K562 (cell line): ENCODE results near the gene ATXN1. TPM values are rescaled to one million over a fixed set of nuclear protein-coding genes. Genes with fewer than 3 reads are reported as not detected.
"Not testable (repeated sequence)": the region's sequence is repeated elsewhere in the genome, so short reads cannot be mapped to it uniquely, and the experiment has no call there.

Source experiments
- ATAC-seq: fragments of 200-7000 bp; cut with Tn5 transposase; 3 replicates; pipeline ENCODE4 v1.9.1; 2020; ENCODE audit warnings: moderate library complexity
- BruUV-seq: library from RNA; stranded (reverse); fragments of 400-500 nt; replicated peaks from 2 replicates; lab custom pipeline; 2021; lab: Mats Ljungman, UMichigan
- CTCF ChIA-PET: fragments of 300-600 bp; formaldehyde crosslinking; extraction: SDS; loops from one replicate; lab custom pipeline; 2021; ENCODE audit warnings: low intra/inter-chr PET ratio; lab: Yijun Ruan, JAX
- POLR2A ChIA-PET: fragments of 300-600, 350-650 bp; sonication (Branson Sonifier 250); formaldehyde crosslinking; extraction: SDS; loops from one replicate; lab custom pipeline; 2021; ENCODE audit warnings: antibody characterized with exemption, inconsistent platforms; lab: Yijun Ruan, JAX
- DNase-seq, 4 experiments: peaks; one replicate each; pipeline versions ENCODE4 v3.0.0 to v3.0.0-alpha.2; 2011 to 2018; ENCODE audit warnings: low spot score in 3 of 4, mixed read lengths in 3 of 4; ENCODE audit errors: extremely low read depth in 1 of 4
- FAIRE-seq: peaks from 2 replicates; lab custom pipeline; 2011; peaks lifted over from hg19 to GRCh38; lab: Jason Lieb, UNC
- H2AFZ ChIP-seq: 2 replicates; pipeline ENCODE4 v1.6.0; 2011; ENCODE audit warnings: low read depth, low read length, control low read depth, inconsistent platforms
- H3K27ac ChIP-seq: fragments of 200-600 bp; 3 replicates; pipeline ENCODE4 v1.8.0; 2011; ENCODE audit warnings: low read depth, mild to moderate bottlenecking, control low read depth, inconsistent platforms, low read length, moderate library complexity, mixed read lengths; ENCODE audit errors: extremely low read depth
- H3K27me3 ChIP-seq, 2 experiments: fragments of 300-600 bp in 1 of 2; 2 replicates in 1 of 2; 3 replicates in 1 of 2; pipeline versions ENCODE4 v1.6.0 to v1.8.0; 2011; ENCODE audit warnings: inconsistent platforms in 2 of 2, low read length in 2 of 2, mild to moderate bottlenecking in 1 of 2, mixed read lengths in 1 of 2, moderate library complexity in 1 of 2; ENCODE audit not compliant: control insufficient read depth in 2 of 2, insufficient read depth in 2 of 2
- H3K36me3 ChIP-seq: fragments of 300-600 bp; 3 replicates; pipeline ENCODE4 v1.8.0; 2011; ENCODE audit warnings: mild to moderate bottlenecking, low read length, inconsistent platforms; ENCODE audit not compliant: control insufficient read depth, insufficient read depth
- H3K4me1 ChIP-seq, 2 experiments: fragments of 200-600 bp in 1 of 2; replicated peaks in 1 of 2; 2 replicates in 1 of 2; 3 replicates in 1 of 2; pipeline versions ENCODE4 v1.5.1 to v1.8.0; 2011; ENCODE audit warnings: inconsistent platforms in 2 of 2, low read length in 2 of 2, mild to moderate bottlenecking in 1 of 2, mixed read lengths in 1 of 2, moderate library complexity in 1 of 2; ENCODE audit not compliant: control insufficient read depth in 2 of 2, insufficient read depth in 2 of 2
- H3K4me2 ChIP-seq: 2 replicates; pipeline ENCODE4 v1.6.1; 2011; ENCODE audit warnings: low read length, control low read depth, inconsistent platforms, mixed read lengths; ENCODE audit not compliant: insufficient read depth
- H3K4me3 ChIP-seq: fragments of 200-600 bp; sonication (generic), shearing (Covaris generic); 2 replicates; pipeline ENCODE4 v1.5.1; 2016; ENCODE audit warnings: control low read depth, inconsistent platforms
- H3K79me2 ChIP-seq: fragments of 200-600 bp; 3 replicates; pipeline ENCODE4 v1.8.0; 2011; ENCODE audit warnings: low read length, inconsistent platforms; ENCODE audit not compliant: control insufficient read depth, insufficient read depth
- H3K9ac ChIP-seq, 2 experiments: 2 replicates each; pipeline versions ENCODE4 v1.6.0 to v1.6.1; 2011; ENCODE audit warnings: low read depth in 2 of 2, low read length in 2 of 2, control low read depth in 1 of 2, inconsistent platforms in 1 of 2, mild to moderate bottlenecking in 1 of 2, mixed read lengths in 1 of 2; ENCODE audit not compliant: insufficient read depth in 1 of 2
- H3K9me1 ChIP-seq: one replicate; pipeline ENCODE4 v1.6.0; 2011; ENCODE audit warnings: inconsistent platforms, mild to moderate bottlenecking, low read length, moderate library complexity; ENCODE audit not compliant: control insufficient read depth, insufficient read depth
- H3K9me3 ChIP-seq: replicated peaks from 2 replicates; pipeline ENCODE4 v1.5.1; 2011; ENCODE audit warnings: low read depth, low read length, inconsistent platforms; ENCODE audit not compliant: control insufficient read depth, insufficient read depth
- H4K20me1 ChIP-seq: replicated peaks from 2 replicates; pipeline ENCODE4 v1.6.1; 2011; ENCODE audit warnings: low read length, inconsistent platforms, mixed read lengths; ENCODE audit not compliant: control insufficient read depth, insufficient read depth
- CSDE1 ChIP-seq, 2 experiments: fragments of 450-650 bp; IDR thresholded peaks; 2 replicates each; pipeline ENCODE4 v1.6.1; 2016; ENCODE audit warnings: mild to moderate bottlenecking in 1 of 2
- FOXA1 ChIP-seq: fragments of 450-650 bp; IDR thresholded peaks from 2 replicates; pipeline ENCODE4 v1.6.1; 2016; ENCODE audit warnings: mild to moderate bottlenecking, borderline replicate concordance
- KLF16 ChIP-seq: IDR thresholded peaks from 2 replicates; pipeline ENCODE4 v1.6.1; 2016; ENCODE audit warnings: antibody characterized with exemption
- SMARCA4 ChIP-seq: fragments of 450-650 bp; IDR thresholded peaks from 2 replicates; pipeline ENCODE4 v1.6.1; 2016
- ZFP30 ChIP-seq: fragments of 250-450 bp; sonication (Bioruptor Pico); IDR thresholded peaks from 2 replicates; pipeline ENCODE4 v1.8.0; 2022; ENCODE audit warnings: moderate library complexity, mild to moderate bottlenecking, inconsistent platforms, borderline replicate concordance
- ZNF707 ChIP-seq: fragments of 250-450 bp; sonication (Bioruptor Pico); conservative IDR thresholded peaks from 2 replicates; pipeline ENCODE4 v1.8.0; 2022; ENCODE audit warnings: inconsistent platforms, mild to moderate bottlenecking, moderate library complexity
- ZSCAN29 ChIP-seq: fragments of 450-650 bp; IDR thresholded peaks from 2 replicates; pipeline ENCODE4 v1.6.1; 2017
- WGBS: fragments of 100-300 bp; shearing (Covaris generic); methylation state at CpG from one replicate; pipeline ENCODE4 v1.1.6; 2016; ENCODE audit warnings: low coverage, mixed read lengths; ENCODE audit not compliant: insufficient coverage; ENCODE audit errors: missing lambda C conversion rate; 5-methylcytosine and 5-hydroxymethylcytosine counted together
- in situ Hi-C: fragments of 300-500 bp; cut with MboI; formaldehyde crosslinking; loops from 4 replicates; pipeline ENCODE4 v1.15.0; 2018; ENCODE audit warnings: inconsistent platforms, mixed read lengths
- intact Hi-C: fragments of 100-400 bp; cut with micrococcal nuclease; formaldehyde crosslinking; loops from 2 replicates; pipeline ENCODE4 v1.14.2; 2022
- polyA plus RNA-seq, 8 experiments: library from polyadenylated mRNA; depleted of rRNA in 4 of 8; stranded (reverse) in 5 of 8; unstranded in 3 of 8; fragments of >200 nt; fragmentation: Nextera tagmentation in 2 of 8; fragmentation: Illumina TruSeq in 1 of 8; extraction: Ambion mirVana in 2 of 8; extraction: Trizol in 1 of 8; gene quantifications; 2 replicates each; pipeline versions ENCODE4 v1.2.1 to v1.2.3, GENCODE V29; 2011 to 2014; ENCODE audit warnings: inconsistent platforms in 1 of 8, missing spikeins in 1 of 8
- total RNA-seq, 7 experiments: library from RNA; depleted of rRNA in 6 of 7; stranded (reverse); fragments of >200 nt in 6 of 7; fragmentation: Illumina TruSeq in 2 of 7; extraction: Trizol in 2 of 7; gene quantifications; 2 replicates each; pipeline versions ENCODE4 v1.2.1 to v1.2.3, GENCODE V29; 2011 to 2021; ENCODE audit warnings: low replicate concordance in 1 of 7
- TF ChIP-seq, protein P1 (sequence below), 2 experiments: fragments of 450-650 bp; IDR thresholded peaks; 2 replicates each; pipeline ENCODE4 v1.6.1; 2016; ENCODE audit warnings: mild to moderate bottlenecking in 2 of 2, borderline replicate concordance in 1 of 2, low read depth in 1 of 2, moderate library complexity in 1 of 2
- TF ChIP-seq, protein P2 (sequence below): fragments of 450-650 bp; conservative IDR thresholded peaks from 2 replicates; pipeline ENCODE4 v1.6.1; 2016; ENCODE audit warnings: missing genetic modification characterization, low read depth, mild to moderate bottlenecking, control low read depth, missing compliant biosample characterization

The ATXN1 gene
- total and polyA plus RNA-seq, 9 of the 15 experiments (the other 6 are each of a cell fraction or from before 2014, with no cell fraction given): under 0.01 to 1.2 (median 0.58) TPM

DNA sequence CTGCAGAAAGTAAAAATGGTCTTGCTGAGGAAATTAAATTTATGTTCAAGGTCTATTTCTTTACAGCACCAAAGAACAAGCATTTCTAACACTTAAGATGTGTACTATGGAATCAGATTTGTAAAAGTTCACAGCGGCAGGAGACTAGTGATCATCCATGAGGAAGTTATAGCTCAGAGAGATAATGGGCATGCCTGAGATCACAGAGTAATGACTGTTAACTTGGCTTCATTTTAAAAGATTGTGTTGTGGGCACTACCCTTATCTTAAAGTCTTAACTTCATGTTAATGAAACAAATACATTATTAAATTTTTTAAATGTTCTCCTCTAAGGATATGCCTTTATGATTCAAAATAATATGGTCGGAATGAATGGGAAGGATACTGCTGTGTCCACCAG, 354.3 kb downstream of the ATXN1 start (continued):
- TF ChIP-seq, protein P1, sequence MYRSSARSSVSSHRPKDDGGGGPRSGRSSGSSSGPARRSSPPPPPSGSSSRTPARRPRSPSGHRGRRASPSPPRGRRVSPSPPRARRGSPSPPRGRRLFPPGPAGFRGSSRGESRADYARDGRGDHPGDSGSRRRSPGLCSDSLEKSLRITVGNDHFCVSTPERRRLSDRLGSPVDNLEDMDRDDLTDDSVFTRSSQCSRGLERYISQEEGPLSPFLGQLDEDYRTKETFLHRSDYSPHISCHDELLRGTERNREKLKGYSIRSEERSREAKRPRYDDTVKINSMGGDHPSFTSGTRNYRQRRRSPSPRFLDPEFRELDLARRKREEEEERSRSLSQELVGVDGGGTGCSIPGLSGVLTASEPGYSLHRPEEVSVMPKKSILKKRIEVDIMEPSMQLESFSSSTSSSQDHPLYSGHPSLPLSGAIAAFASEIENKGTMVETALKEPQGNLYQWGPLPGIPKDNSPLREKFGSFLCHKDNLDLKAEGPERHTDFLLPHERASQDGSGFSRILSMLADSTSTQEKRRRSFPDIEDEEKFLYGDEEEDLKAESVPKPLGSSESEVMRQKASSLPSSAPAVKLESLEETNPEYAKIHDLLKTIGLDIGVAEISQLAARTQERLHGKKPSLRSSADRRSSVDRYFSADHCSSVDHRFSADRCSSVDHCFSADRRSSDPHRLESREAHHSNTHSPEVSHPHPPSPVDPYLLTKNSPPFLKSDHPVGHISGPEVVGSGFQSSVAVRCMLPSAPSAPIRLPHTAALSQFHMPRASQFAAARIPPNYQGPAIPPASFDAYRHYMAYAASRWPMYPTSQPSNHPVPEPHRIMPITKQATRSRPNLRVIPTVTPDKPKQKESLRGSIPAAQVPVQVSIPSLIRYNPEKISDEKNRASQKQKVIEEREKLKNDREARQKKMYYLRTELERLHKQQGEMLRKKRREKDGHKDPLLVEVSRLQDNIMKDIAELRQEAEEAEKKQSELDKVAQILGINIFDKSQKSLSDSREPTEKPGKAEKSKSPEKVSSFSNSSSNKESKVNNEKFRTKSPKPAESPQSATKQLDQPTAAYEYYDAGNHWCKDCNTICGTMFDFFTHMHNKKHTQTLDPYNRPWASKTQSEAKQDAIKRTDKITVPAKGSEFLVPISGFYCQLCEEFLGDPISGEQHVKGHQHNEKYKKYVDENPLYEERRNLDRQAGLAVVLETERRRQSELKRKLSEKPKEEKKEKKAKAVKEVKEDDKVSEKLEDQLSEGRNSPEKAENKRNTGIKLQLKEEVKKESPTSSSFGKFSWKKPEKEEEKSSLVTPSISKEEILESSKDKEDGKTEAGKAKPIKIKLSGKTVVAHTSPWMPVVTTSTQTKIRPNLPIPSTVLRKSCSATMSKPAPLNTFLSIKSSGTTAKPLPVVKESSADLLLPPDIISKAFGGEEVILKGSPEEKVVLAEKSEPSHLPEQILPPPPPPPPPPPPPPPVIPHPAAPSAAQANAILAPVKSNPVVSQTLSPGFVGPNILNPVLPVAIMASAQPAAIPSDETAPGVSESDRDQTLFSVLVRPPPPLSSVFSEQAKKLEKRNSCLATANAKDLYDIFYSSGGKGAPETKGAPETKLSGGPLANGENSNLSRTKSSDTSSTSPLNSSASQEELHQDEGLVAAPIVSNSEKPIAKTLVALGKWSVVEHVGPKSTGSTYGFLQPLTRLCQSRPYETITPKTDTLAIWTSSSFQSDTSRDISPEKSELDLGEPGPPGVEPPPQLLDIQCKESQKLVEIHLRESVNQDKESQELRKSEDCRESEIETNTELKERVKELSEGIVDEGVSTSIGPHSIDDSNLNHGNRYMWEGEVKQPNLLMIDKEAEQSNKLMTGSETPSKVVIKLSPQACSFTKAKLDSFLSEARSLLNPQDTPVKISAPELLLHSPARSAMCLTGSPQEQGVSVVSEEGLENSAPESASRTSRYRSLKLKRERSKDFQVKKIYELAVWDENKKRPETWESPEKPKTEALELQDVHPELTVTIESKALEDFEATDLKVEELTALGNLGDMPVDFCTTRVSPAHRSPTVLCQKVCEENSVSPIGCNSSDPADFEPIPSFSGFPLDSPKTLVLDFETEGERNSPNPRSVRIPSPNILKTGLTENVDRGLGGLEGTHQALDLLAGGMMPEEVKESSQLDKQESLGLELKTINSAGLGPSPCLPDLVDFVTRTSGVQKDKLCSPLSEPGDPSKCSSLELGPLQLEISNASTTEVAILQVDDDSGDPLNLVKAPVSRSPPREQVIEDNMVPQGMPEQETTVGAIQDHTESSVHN (IDR thresholded peaks at IDR 0.05; ENCODE audit: borderline replicate concordance in 1 of 2, low read depth in 1 of 2): no peak
- TF ChIP-seq SMARCA4 (no peak), KLF16 (no peak), CSDE1 (IDR thresholded peaks at IDR 0.05) (no peak), FOXA1 (no peak), ZFP30 (CRISPR knock-in tag) (no peak), ZNF707 (CRISPR knock-in tag) (no peak), ZSCAN29 (no peak)
- TF ChIP-seq, protein P2, sequence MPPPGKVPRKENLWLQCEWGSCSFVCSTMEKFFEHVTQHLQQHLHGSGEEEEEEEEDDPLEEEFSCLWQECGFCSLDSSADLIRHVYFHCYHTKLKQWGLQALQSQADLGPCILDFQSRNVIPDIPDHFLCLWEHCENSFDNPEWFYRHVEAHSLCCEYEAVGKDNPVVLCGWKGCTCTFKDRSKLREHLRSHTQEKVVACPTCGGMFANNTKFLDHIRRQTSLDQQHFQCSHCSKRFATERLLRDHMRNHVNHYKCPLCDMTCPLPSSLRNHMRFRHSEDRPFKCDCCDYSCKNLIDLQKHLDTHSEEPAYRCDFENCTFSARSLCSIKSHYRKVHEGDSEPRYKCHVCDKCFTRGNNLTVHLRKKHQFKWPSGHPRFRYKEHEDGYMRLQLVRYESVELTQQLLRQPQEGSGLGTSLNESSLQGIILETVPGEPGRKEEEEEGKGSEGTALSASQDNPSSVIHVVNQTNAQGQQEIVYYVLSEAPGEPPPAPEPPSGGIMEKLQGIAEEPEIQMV (tag): no peak

DNA sequence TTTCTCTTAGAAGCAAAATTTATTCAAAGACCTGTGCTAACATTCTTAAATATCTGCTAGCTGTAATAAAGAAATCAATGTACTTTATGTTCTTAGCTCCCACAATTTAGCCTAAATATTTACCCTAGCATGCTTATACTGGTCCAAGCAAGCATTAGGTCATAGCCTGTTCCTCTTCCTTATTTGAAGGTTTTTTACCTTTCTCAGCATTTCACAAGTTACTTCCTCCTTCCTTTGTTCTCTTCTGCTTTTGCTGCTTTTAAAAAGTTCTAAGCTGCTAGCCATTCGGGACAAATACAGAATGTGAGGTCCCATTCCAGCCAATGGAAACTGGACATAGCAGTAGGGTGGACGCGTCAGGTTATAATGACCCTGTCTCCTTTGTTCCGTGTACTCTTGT, 354.7 kb downstream of the ATXN1 start:
- ATAC-seq, H3K27ac ChIP-seq, DNase-seq, FAIRE-seq, BruUV-seq, H3K4me2 ChIP-seq, H3K9me1 ChIP-seq, H3K79me2 ChIP-seq, H2AFZ ChIP-seq, H3K4me3 ChIP-seq, H3K4me1 ChIP-seq, H3K9me3 ChIP-seq, in situ Hi-C loops, H4K20me1 ChIP-seq, H3K9ac ChIP-seq, H3K36me3 ChIP-seq: not testable (repeated sequence)
- WGBS: 2% methylated on average over 4 of the region's 4 CpGs
- H3K27me3 ChIP-seq: peaks cover 26 to 35% of the 10 kb centered on the region in 2 experiments
- ChIA-PET POLR2A (interaction anchor here (1.0 to 1.3 kb wide), 2 partner anchors 9 to 23 kb away, joined by 3 read pairs; no protein-coding TSS in a partner anchor), CTCF (interaction anchor here (5.1 kb wide), 1 partner anchor 74 kb away, joined by 68 read pairs; no protein-coding TSS in a partner anchor)
- intact Hi-C loops: loop anchor here (10.0 kb wide), 1 partner anchor 358 kb away; the partner anchor contains the start of gene ATXN1
